HG03139 (cell line): ENCODE measurements around the gene THADA.
"Not testable (repeated sequence)": the region's sequence is repeated elsewhere in the genome, so short reads cannot be mapped to it uniquely, and the experiment has no call there.

Experiments
- ATAC-seq: cut with Tn5 transposase; IDR thresholded peaks from one replicate; pipeline ENCODE4 v1.9.1; 2021; ENCODE audit not compliant: unreplicated experiment

Gene THADA

GRCh38 chr2:43600596-43600995 is 4.8 kb upstream of the THADA start:
- not testable (repeated sequence) for ATAC-seq

- ATAC-seq, result no peak
Measured at GRCh38 chr2:43594875-43595274, 963 bp downstream of the THADA start.

GRCh38 chr2:43593254-43593653 is 2.6 kb downstream of the THADA start:
- ATAC-seq, result no peak

- no peak for ATAC-seq
Measured at GRCh38 chr2:43592443-43592842, 3.4 kb downstream of the THADA start.

GRCh38 chr2:43585708-43586107 is 10.1 kb downstream of the THADA start:
- ATAC-seq, result no peak

GRCh38 chr2:43579275-43579981 is 16.4 kb downstream of the THADA start:
- no peak for ATAC-seq

- ATAC-seq, result no peak
Measured at GRCh38 chr2:43576981-43577892, 18.6 kb downstream of the THADA start.

- no peak for ATAC-seq
Measured at GRCh38 chr2:43572244-43572643, 23.6 kb downstream of the THADA start.

- no peak for ATAC-seq
Measured at GRCh38 chr2:43569921-43570320, 25.9 kb downstream of the THADA start.

GRCh38 chr2:43568228-43568627 is 27.6 kb downstream of the THADA start:
- ATAC-seq, result no peak

- no peak for ATAC-seq
Measured at GRCh38 chr2:43566461-43566729, 29.4 kb downstream of the THADA start.

- ATAC-seq, result no peak
Measured at GRCh38 chr2:43563679-43564078, 32.2 kb downstream of the THADA start.

GRCh38 chr2:43560231-43560547 is 35.6 kb downstream of the THADA start:
- no peak for ATAC-seq

GRCh38 chr2:43559391-43560230 is 36.2 kb downstream of the THADA start:
- peak; percentile 69 for ATAC-seq

- no peak for ATAC-seq
Measured at GRCh38 chr2:43557196-43557595, 38.6 kb downstream of the THADA start.

- ATAC-seq, result no peak
Measured at GRCh38 chr2:43556256-43556655, 39.6 kb downstream of the THADA start.

GRCh38 chr2:43553341-43553855 is 42.4 kb downstream of the THADA start:
- no peak for ATAC-seq

GRCh38 chr2:43551990-43552389 is 43.8 kb downstream of the THADA start:
- ATAC-seq, result no peak

- ATAC-seq, result not testable (repeated sequence)
Measured at GRCh38 chr2:43548381-43548780, 47.5 kb downstream of the THADA start.

- ATAC-seq, result no peak
Measured at GRCh38 chr2:43542285-43542933, 53.4 kb downstream of the THADA start.

- ATAC-seq, result no peak
Measured at GRCh38 chr2:43541165-43541564, 54.7 kb downstream of the THADA start.
